H1 (cell line): Measurements from ENCODE around the gene SDSL. TPM values are rescaled to one million over a fixed set of nuclear protein-coding genes. Genes with fewer than 3 reads are reported as not detected.

Experiments used
- CTCF ChIA-PET: fragments of 300-600 bp; sonication (Branson Sonifier 250); formaldehyde crosslinking; loops from one replicate; lab custom pipeline; 2021; ENCODE audit not compliant: partially characterized antibody; lab: Charles Lee
- POLR2A ChIA-PET: fragments of 300-600 bp; sonication (Branson Sonifier 250); formaldehyde crosslinking; loops from one replicate; lab custom pipeline; 2021; ENCODE audit warnings: inconsistent platforms; ENCODE audit not compliant: partially characterized antibody; lab: Charles Lee
- DNase-seq, 2 experiments: peaks; one replicate each; pipeline versions ENCODE4 v3.0.0 to v3.0.0-alpha.2; 2010 to 2022; ENCODE audit warnings: low spot score in 2 of 2, low read depth in 1 of 2, mixed read lengths in 1 of 2
- FAIRE-seq: peaks from 2 replicates; lab custom pipeline; 2011; peaks lifted over from hg19 to GRCh38; lab: Jason Lieb, UNC
- H2AFZ ChIP-seq: 2 replicates; pipeline ENCODE4 v1.8.1; 2012; ENCODE audit warnings: low read length, inconsistent platforms
- H2AK5ac ChIP-seq: 2 replicates; pipeline ENCODE4 v1.6.1; 2013; ENCODE audit warnings: low read depth, low read length
- H2BK120ac ChIP-seq: replicated peaks from 2 replicates; pipeline ENCODE3; 2013; ENCODE audit warnings: low read depth, low read length, inconsistent platforms
- H2BK12ac ChIP-seq: 2 replicates; pipeline ENCODE4 v1.6.1; 2013; ENCODE audit warnings: low read depth, low read length
- H2BK15ac ChIP-seq: 2 replicates; pipeline ENCODE4 v1.6.1; 2013; ENCODE audit warnings: low read length
- H2BK20ac ChIP-seq: 2 replicates; pipeline ENCODE4 v1.6.1; 2013; ENCODE audit warnings: low read length
- H2BK5ac ChIP-seq: 2 replicates; pipeline ENCODE4 v1.6.1; 2013; ENCODE audit warnings: low read depth, low read length
- H3K14ac ChIP-seq: 2 replicates; pipeline ENCODE4 v1.6.1; 2013; ENCODE audit warnings: inconsistent platforms; ENCODE audit not compliant: insufficient read length
- H3K18ac ChIP-seq: 2 replicates; pipeline ENCODE4 v1.6.1; 2013; ENCODE audit warnings: low read length; ENCODE audit errors: extremely low read depth
- H3K23ac ChIP-seq: 2 replicates; pipeline ENCODE4 v1.6.1; 2013; ENCODE audit warnings: inconsistent platforms; ENCODE audit not compliant: insufficient read length
- H3K23me2 ChIP-seq: 2 replicates; pipeline ENCODE4 v1.6.1; 2013; ENCODE audit warnings: low read depth, low read length
- H3K27ac ChIP-seq: 2 replicates; pipeline ENCODE4 v1.6.1; 2011; ENCODE audit warnings: low read depth, low read length, inconsistent platforms
- H3K27me3 ChIP-seq, 4 experiments: replicated peaks in 1 of 4; 1 replicate in 1 of 4; 2 replicates in 3 of 4; pipeline versions ENCODE4 v1.6.1 to v1.8.1; 2011 to 2013; ENCODE audit warnings: low read length in 3 of 4, mild to moderate bottlenecking in 3 of 4, inconsistent platforms in 2 of 4, mixed read lengths in 2 of 4, moderate library complexity in 1 of 4; ENCODE audit not compliant: control insufficient read depth in 3 of 4, insufficient read depth in 3 of 4; ENCODE audit errors: extremely low read depth in 1 of 4
- H3K36me3 ChIP-seq, 4 experiments: 2 replicates each; pipeline versions ENCODE4 v1.6.1 to v1.8.1; 2011 to 2013; ENCODE audit warnings: mild to moderate bottlenecking in 4 of 4, low read length in 3 of 4, moderate library complexity in 2 of 4, control low read depth in 1 of 4, inconsistent platforms in 1 of 4; ENCODE audit not compliant: insufficient read depth in 4 of 4, control insufficient read depth in 2 of 4
- H3K4ac ChIP-seq: replicated peaks from 2 replicates; pipeline ENCODE3; 2013; ENCODE audit warnings: low read length, low read depth, mixed read lengths, inconsistent platforms; ENCODE audit not compliant: insufficient read length
- H3K4me1 ChIP-seq, 4 experiments: replicated peaks in 1 of 4; 1 replicate in 1 of 4; 2 replicates in 3 of 4; pipeline versions ENCODE4 v1.6.1 to v1.8.1; 2011 to 2013; ENCODE audit warnings: low read length in 3 of 4, inconsistent platforms in 2 of 4, mixed read lengths in 1 of 4; ENCODE audit not compliant: insufficient read depth in 4 of 4, control insufficient read depth in 3 of 4
- H3K4me2 ChIP-seq, 2 experiments: 2 replicates each; pipeline versions ENCODE4 v1.6.1 to v1.8.1; 2011 to 2013; ENCODE audit warnings: low read depth in 2 of 2, low read length in 2 of 2, control low read depth in 1 of 2, inconsistent platforms in 1 of 2, mild to moderate bottlenecking in 1 of 2; ENCODE audit not compliant: insufficient read depth in 1 of 2
- H3K4me3 ChIP-seq, 4 experiments: fragments of 200-600, 300-600 bp in 1 of 4; sonication (generic), shearing (Covaris generic), sonication (Bioruptor Twin) in 1 of 4; 2 replicates each; pipeline versions ENCODE4 v1.5.1 to v1.8.1; 2011 to 2016; ENCODE audit warnings: low read length in 4 of 4, low read depth in 3 of 4, control low read depth in 2 of 4, inconsistent platforms in 2 of 4, mild to moderate bottlenecking in 2 of 4, mixed read lengths in 1 of 4, moderate library complexity in 1 of 4; ENCODE audit not compliant: insufficient read depth in 2 of 4; ENCODE audit errors: extremely low read depth in 1 of 4
- H3K56ac ChIP-seq: replicated peaks from 2 replicates; pipeline ENCODE3; 2013; ENCODE audit warnings: low read depth, mild to moderate bottlenecking, mixed read lengths, low read length, inconsistent platforms; ENCODE audit not compliant: insufficient read length
- H3K79me1 ChIP-seq: 2 replicates; pipeline ENCODE4 v1.6.1; 2013; ENCODE audit warnings: low read depth, low read length, control low read depth
- H3K79me2 ChIP-seq, 2 experiments: 2 replicates each; pipeline versions ENCODE4 v1.6.1 to v1.8.1; 2012 to 2013; ENCODE audit warnings: low read length in 2 of 2, mild to moderate bottlenecking in 2 of 2, inconsistent platforms in 1 of 2; ENCODE audit not compliant: insufficient read depth in 2 of 2, control insufficient read depth in 1 of 2
- H3K9ac ChIP-seq, 4 experiments: replicated peaks in 1 of 4; 1 replicate in 1 of 4; 2 replicates in 3 of 4; pipeline versions ENCODE4 v1.6.1 to v1.8.1; 2011 to 2013; ENCODE audit warnings: low read depth in 3 of 4, low read length in 3 of 4, control low read depth in 2 of 4, mild to moderate bottlenecking in 2 of 4, moderate library complexity in 2 of 4, inconsistent platforms in 1 of 4; ENCODE audit errors: extremely low read depth in 1 of 4
- H3K9me3 ChIP-seq, 2 experiments: 2 replicates each; pipeline versions ENCODE4 v1.6.1 to v1.8.1; 2012 to 2013; ENCODE audit warnings: mild to moderate bottlenecking in 2 of 2, moderate library complexity in 2 of 2, control low read depth in 1 of 2, inconsistent platforms in 1 of 2, low read depth in 1 of 2, low read length in 1 of 2, mixed read lengths in 1 of 2; ENCODE audit not compliant: insufficient read depth in 2 of 2
- H4K20me1 ChIP-seq, 2 experiments: replicated peaks in 1 of 2; 2 replicates each; pipeline versions ENCODE3 to v1.8.1; 2011 to 2013; ENCODE audit warnings: inconsistent platforms in 2 of 2, low read length in 2 of 2, mild to moderate bottlenecking in 1 of 2; ENCODE audit not compliant: insufficient read depth in 2 of 2, control insufficient read depth in 1 of 2
- H4K5ac ChIP-seq: 2 replicates; pipeline ENCODE4 v1.6.1; 2013; ENCODE audit warnings: low read length, low read depth, mixed read lengths, inconsistent platforms; ENCODE audit not compliant: insufficient read length
- H4K8ac ChIP-seq: 2 replicates; pipeline ENCODE4 v1.8.0; 2013; ENCODE audit warnings: mild to moderate bottlenecking, moderate library complexity, low read length, inconsistent platforms; ENCODE audit not compliant: insufficient read depth; ENCODE audit errors: extremely low read depth
- H4K91ac ChIP-seq: replicated peaks from 2 replicates; pipeline ENCODE3; 2013; ENCODE audit warnings: low read length, mixed read lengths, inconsistent platforms; ENCODE audit not compliant: insufficient read length
- ASH2L ChIP-seq: fragments of 200-600, 300-600 bp; sonication (generic); IDR thresholded peaks from one replicate; pipeline ENCODE4 v1.7.1; 2017; ENCODE audit warnings: low read length
- ATF2 ChIP-seq: IDR thresholded peaks from 2 replicates; pipeline ENCODE4 v1.6.1; 2012; ENCODE audit warnings: low read length, inconsistent platforms
- CBX8 ChIP-seq: fragments of 300-800, 300-1000 bp; sonication (generic); IDR thresholded peaks from 2 replicates; pipeline ENCODE4 v1.7.1; 2016; ENCODE audit warnings: low read depth, low read length, borderline replicate concordance
- EZH2 ChIP-seq: fragments of 200-600 bp; sonication (generic); IDR thresholded peaks from 2 replicates; pipeline ENCODE4 v1.7.1; 2012; ENCODE audit warnings: low read depth, mild to moderate bottlenecking, moderate library complexity, low read length, inconsistent platforms; ENCODE audit not compliant: severe bottlenecking
- GTF2F1 ChIP-seq: IDR thresholded peaks from 2 replicates; pipeline ENCODE4 v1.6.1; 2012; ENCODE audit warnings: low read depth, low read length, improper control_type of control experiment, borderline replicate concordance
- HDAC6 ChIP-seq: IDR thresholded peaks from one replicate; pipeline ENCODE4 v1.7.1; 2012; ENCODE audit warnings: low read depth, mild to moderate bottlenecking, inconsistent platforms, low read length, moderate library complexity
- KDM4A ChIP-seq: IDR thresholded peaks from one replicate; pipeline ENCODE4 v1.7.1; 2012; ENCODE audit warnings: low read depth, mild to moderate bottlenecking, moderate library complexity, low read length, inconsistent platforms; ENCODE audit not compliant: severe bottlenecking
- RBBP5 ChIP-seq: IDR thresholded peaks from 2 replicates; pipeline ENCODE4 v1.7.1; 2012; ENCODE audit warnings: low read depth, mild to moderate bottlenecking, inconsistent platforms, low read length, moderate library complexity, borderline replicate concordance
- RXRA ChIP-seq: IDR thresholded peaks from 2 replicates; pipeline ENCODE4 v1.6.1; 2011; ENCODE audit warnings: low read depth, mild to moderate bottlenecking, low read length, moderate library complexity; ENCODE audit not compliant: insufficient read depth
- SIRT6 ChIP-seq: IDR thresholded peaks from one replicate; pipeline ENCODE4 v1.7.1; 2012; ENCODE audit warnings: low read length, inconsistent platforms
- TAF1 ChIP-seq: IDR thresholded peaks from 2 replicates; pipeline ENCODE4 v1.6.1; 2011; ENCODE audit warnings: mild to moderate bottlenecking, low read depth, low read length
- TEAD4 ChIP-seq: IDR thresholded peaks from 2 replicates; pipeline ENCODE4 v1.6.1; 2012; ENCODE audit warnings: low read depth, low read length, inconsistent platforms, mixed read lengths
- WGBS, 2 experiments: shearing (Covaris generic) in 1 of 2; methylation state at CpG; one replicate each; pipeline versions ENCODE4 v1.1.6 to v1.1.7; 2013 to 2015; ENCODE audit warnings: low lambda C conversion rate in 2 of 2, mixed read lengths in 2 of 2, inconsistent platforms in 1 of 2, low coverage in 1 of 2, missing lambda C conversion rate in 1 of 2; ENCODE audit not compliant: insufficient replicate concordance in 2 of 2, insufficient coverage in 1 of 2, insufficient read length in 1 of 2; ENCODE audit errors: extremely low coverage in 1 of 2, missing lambda C conversion rate in 1 of 2; 5-methylcytosine and 5-hydroxymethylcytosine counted together
- polyA plus RNA-seq, 7 experiments: library from polyadenylated mRNA; depleted of rRNA in 3 of 7; stranded (reverse) in 5 of 7; unstranded in 2 of 7; fragments of >200 nt in 5 of 7; fragments of 200-250 nt in 2 of 7; gene quantifications; 1 replicate in 5 of 7; 2 replicates in 1 of 7; 4 replicates in 1 of 7; pipeline versions ENCODE4 v1.2.1 to v1.2.3, GENCODE V29; 2011 to 2013; ENCODE audit warnings: missing spikeins in 2 of 7, mixed read lengths in 2 of 7
- total RNA-seq: library from RNA; stranded (reverse); fragmentation: NEBNext Ultra II Directional; extraction: Animal tissue kit (Norgen Biotek cat#: 25700); gene quantifications from 2 replicates; pipeline ENCODE4 v1.2.1, GENCODE V29; 2021

Gene SDSL
- total and polyA plus RNA-seq, 2 of the 8 experiments (the other 6 are each of a cell fraction or from before 2014, with no cell fraction given) = 0.69 to 1.3 TPM

GRCh38 chr12:113385282-113385882 lies 36.8 kb upstream of the SDSL start:
- H2AFZ ChIP-seq = no peak overlapping the region
- no peak overlapping the region for H3K4me3 ChIP-seq
- H3K27ac ChIP-seq = no peak overlapping the region
- no peak overlapping the region for H2BK5ac ChIP-seq
- H3K27me3 ChIP-seq = no peaks in the 10 kb centered on the region
- H2BK20ac ChIP-seq = no peak overlapping the region
- no peak overlapping the region for H4K91ac ChIP-seq
- no peak overlapping the region for H2BK120ac ChIP-seq
- DNase-seq (no peak), FAIRE-seq (no peak)
- H3K9me3 ChIP-seq = no peaks in the 10 kb centered on the region
- no peak overlapping the region for H2BK12ac ChIP-seq
- no peak overlapping the region for H4K8ac ChIP-seq
- H3K23me2 ChIP-seq = peaks cover 8% of the 10 kb centered on the region; the same call in 1 of the 2 replicates
- H3K79me2 ChIP-seq = no peaks in the 10 kb centered on the region
- no peak overlapping the region for H3K9ac ChIP-seq
- WGBS, 2 experiments = 97% methylated on average over 6 of the region's 6 CpGs; no CpG with 5 or more reads in 1 of the 2 experiments
- no peaks in the 10 kb centered on the region for H3K79me1 ChIP-seq
- no peak overlapping the region for H3K14ac ChIP-seq
- peaks cover 0 to 8% (median 4%) of the 10 kb centered on the region in 4 experiments; a peak in 6 of 8 replicates for H3K36me3 ChIP-seq
- H4K20me1 ChIP-seq = peaks cover 0 to 5% of the 10 kb centered on the region in 2 experiments
- no peak overlapping the region for H3K4me2 ChIP-seq
- no peak overlapping the region for H3K18ac ChIP-seq
- no peak overlapping the region for H4K5ac ChIP-seq
- H3K4ac ChIP-seq = no peak overlapping the region
- H3K23ac ChIP-seq = no peak overlapping the region
- H2AK5ac ChIP-seq = no peak overlapping the region
- no peak overlapping the region for H2BK15ac ChIP-seq
- H3K56ac ChIP-seq = no peak overlapping the region
- H3K4me1 ChIP-seq = no peaks in the 10 kb centered on the region
- POLR2A ChIA-PET = interaction anchor here (1.0 kb wide), 1 partner anchor 12 kb away, joined by 3 read pairs; no protein-coding TSS in a partner anchor
- CTCF ChIA-PET = interaction anchor here (0.6 kb wide), 1 partner anchor 59 kb away, joined by 4 read pairs; no protein-coding TSS in a partner anchor
- TF ChIP-seq GTF2F1 = no peak
- no peak for TF ChIP-seq ASH2L
- no peak for TF ChIP-seq RBBP5
- no peak for TF ChIP-seq KDM4A
- no peak for TF ChIP-seq TEAD4
- no peak for TF ChIP-seq CBX8
- TF ChIP-seq EZH2 = no peak
- TF ChIP-seq ATF2 = no peak
- TF ChIP-seq SIRT6 = no peak
- TF ChIP-seq TAF1 = no peak
- no peak for TF ChIP-seq RXRA
- TF ChIP-seq HDAC6 = no peak
